HepG2 (cell line): ENCODE measurements around the gene NDUFAF8. TPM values are rescaled to one million over a fixed set of nuclear protein-coding genes. Genes with fewer than 3 reads are reported as not detected.

Experiments
- ATAC-seq: fragments of 200-7000 bp; cut with Tn5 transposase; 3 replicates; pipeline ENCODE4 v1.9.1; 2020; ENCODE audit warnings: mild to moderate bottlenecking, moderate library complexity
- BruUV-seq: library from RNA; stranded (reverse); fragments of 400-500 nt; replicated peaks from 2 replicates; lab custom pipeline; 2021; lab: Mats Ljungman, UMichigan
- CTCF ChIA-PET: fragments of 300-600 bp; formaldehyde crosslinking; extraction: SDS; loops from one replicate; lab custom pipeline; 2021; ENCODE audit warnings: low total read pairs, inconsistent platforms, low intra/inter-chr PET ratio; lab: Yijun Ruan, JAX
- POLR2A ChIA-PET: fragments of 350-600 bp; sonication (Branson Sonifier 250); formaldehyde crosslinking; loops from one replicate; lab custom pipeline; 2020; ENCODE audit warnings: antibody characterized with exemption, inconsistent platforms; lab: Yijun Ruan, JAX
- DNase-seq: peaks from one replicate; pipeline ENCODE4 v3.0.0-alpha.2; 2015; ENCODE audit warnings: low spot score
- FAIRE-seq: peaks from 3 replicates; lab custom pipeline; 2011; peaks lifted over from hg19 to GRCh38; lab: Jason Lieb, UNC
- H2AFZ ChIP-seq: one replicate; pipeline ENCODE4 v1.6.1; 2011; ENCODE audit warnings: low read length, inconsistent platforms
- H3K27ac ChIP-seq: fragments of 300-600 bp; 3 replicates; pipeline ENCODE4 v1.8.0; 2011; ENCODE audit warnings: mixed run types, mild to moderate bottlenecking, mixed read lengths, low read length, inconsistent platforms; ENCODE audit not compliant: insufficient read depth; ENCODE audit errors: extremely low read length
- H3K27me3 ChIP-seq, 2 experiments: fragments of 200-600 bp in 1 of 2; 2 replicates in 1 of 2; 3 replicates in 1 of 2; pipeline versions ENCODE4 v1.6.0 to v1.8.0; 2011; ENCODE audit warnings: low read length in 2 of 2, mild to moderate bottlenecking in 2 of 2, moderate library complexity in 2 of 2, inconsistent platforms in 1 of 2; ENCODE audit not compliant: insufficient read depth in 2 of 2, control insufficient read depth in 1 of 2
- H3K36me3 ChIP-seq, 2 experiments: fragments of 200-600 bp in 1 of 2; replicated peaks in 1 of 2; 2 replicates in 1 of 2; 3 replicates in 1 of 2; pipeline versions ENCODE4 v1.5.1 to v1.8.0; 2011; ENCODE audit warnings: low read length in 2 of 2, inconsistent platforms in 1 of 2; ENCODE audit not compliant: insufficient read depth in 2 of 2, control insufficient read depth in 1 of 2
- H3K4me1 ChIP-seq: 2 replicates; pipeline ENCODE4 v1.5.1; 2012; ENCODE audit warnings: low read length, inconsistent platforms; ENCODE audit not compliant: insufficient read depth
- H3K4me2 ChIP-seq: 2 replicates; pipeline ENCODE4 v1.6.0; 2011; ENCODE audit warnings: low read depth, low read length, inconsistent platforms
- H3K4me3 ChIP-seq, 3 experiments: fragments of 200-600 bp in 1 of 3; sonication (generic), shearing (Covaris generic) in 1 of 3; replicated peaks in 1 of 3; 2 replicates each; pipeline ENCODE4 v1.5.1; 2011 to 2016; ENCODE audit warnings: low read length in 3 of 3, inconsistent platforms in 2 of 3, low read depth in 2 of 3, mild to moderate bottlenecking in 2 of 3, control low read depth in 1 of 3, mixed read lengths in 1 of 3; ENCODE audit not compliant: insufficient read depth in 1 of 3
- H3K79me2 ChIP-seq: one replicate; pipeline ENCODE4 v1.6.1; 2011; ENCODE audit warnings: low read length, inconsistent platforms; ENCODE audit not compliant: insufficient read depth
- H3K9ac ChIP-seq: 2 replicates; pipeline ENCODE4 v1.6.0; 2011; ENCODE audit warnings: mild to moderate bottlenecking, low read depth, low read length, inconsistent platforms; ENCODE audit not compliant: insufficient read depth
- H3K9me3 ChIP-seq: 2 replicates; pipeline ENCODE4 v1.5.1; 2012; ENCODE audit warnings: mild to moderate bottlenecking, low read length
- H4K20me1 ChIP-seq: 2 replicates; pipeline ENCODE4 v1.6.0; 2011; ENCODE audit warnings: inconsistent platforms, mild to moderate bottlenecking, low read length, moderate library complexity; ENCODE audit not compliant: insufficient read depth
- CTCF ChIP-seq: sonication (generic); formaldehyde crosslinking; IDR thresholded peaks from 2 replicates; pipeline ENCODE4 v1.5.0; 2020; ENCODE audit warnings: mild to moderate bottlenecking, missing genetic modification reagents, moderate library complexity
- DZIP1 ChIP-seq: sonication (generic); formaldehyde crosslinking; IDR thresholded peaks from 2 replicates; pipeline ENCODE4 v1.5.0; 2020; ENCODE audit warnings: mild to moderate bottlenecking, missing genetic modification reagents
- NBN ChIP-seq: fragments of 450-650 bp; conservative IDR thresholded peaks from 2 replicates; pipeline ENCODE4 v1.6.1; 2017
- NRL ChIP-seq: sonication (generic); formaldehyde crosslinking; IDR thresholded peaks from 2 replicates; pipeline ENCODE4 v1.5.0; 2020; ENCODE audit warnings: missing genetic modification reagents, mild to moderate bottlenecking, moderate library complexity, borderline replicate concordance
- ONECUT2 ChIP-seq: sonication (generic); formaldehyde crosslinking; IDR thresholded peaks from 2 replicates; pipeline ENCODE4 v1.4.0; 2020; ENCODE audit warnings: missing genetic modification reagents
- PPARG ChIP-seq: conservative IDR thresholded peaks from 2 replicates; pipeline ENCODE4 v1.6.1; 2016; ENCODE audit warnings: missing biosample characterization, missing genetic modification reagents
- SIX4 ChIP-seq: sonication (generic); formaldehyde crosslinking; IDR thresholded peaks from 2 replicates; pipeline ENCODE4 v1.4.0; 2020; ENCODE audit warnings: missing genetic modification reagents
- STAG1 ChIP-seq: sonication (generic); formaldehyde crosslinking; IDR thresholded peaks from 2 replicates; pipeline ENCODE4 v1.4.0; 2020; ENCODE audit warnings: missing genetic modification reagents
- ZNF253 ChIP-seq: sonication (generic); formaldehyde crosslinking; IDR thresholded peaks from 2 replicates; pipeline ENCODE4 v1.8.0; 2022; ENCODE audit warnings: mild to moderate bottlenecking, missing genetic modification reagents, borderline replicate concordance
- ZNF431 ChIP-seq: sonication (generic); formaldehyde crosslinking; IDR thresholded peaks from 2 replicates; pipeline ENCODE4 v1.9.0; 2022; ENCODE audit warnings: missing genetic modification reagents, low read depth, mild to moderate bottlenecking, borderline replicate concordance
- WGBS: methylation state at CpG from one replicate; pipeline ENCODE4 v1.1.6; 2017; ENCODE audit warnings: low lambda C conversion rate; 5-methylcytosine and 5-hydroxymethylcytosine counted together
- in situ Hi-C: cut with HindIII; loops from 2 replicates; pipeline ENCODE4 v1.10.0; 2017; ENCODE audit warnings: low pct_unique_long_range_greater_than_20kb; ENCODE audit not compliant: extremely low pct_ligation_motif_present
- intact Hi-C: fragments of 100-400 bp; cut with micrococcal nuclease; formaldehyde crosslinking; loops from one replicate; pipeline ENCODE4 v1.10.0; 2022; ENCODE audit not compliant: unreplicated experiment
- polyA plus RNA-seq, 8 experiments: library from polyadenylated mRNA; depleted of rRNA in 3 of 8; stranded (reverse) in 7 of 8; unstranded in 1 of 8; fragments of >200 nt; fragmentation: Illumina TruSeq in 4 of 8; extraction: Trizol in 4 of 8; gene quantifications; 2 replicates each; pipeline versions ENCODE4 v1.2.1 to v1.2.3, GENCODE V29; 2011 to 2016; ENCODE audit warnings: low read depth in 4 of 8, missing spikeins in 1 of 8, mixed read lengths in 1 of 8; ENCODE audit not compliant: insufficient read depth in 1 of 8
- total RNA-seq, 5 experiments: library from RNA; depleted of rRNA; stranded (reverse); fragments of >200 nt; fragmentation: Illumina TruSeq; extraction: Trizol; gene quantifications; 2 replicates each; pipeline ENCODE4 v1.2.3, GENCODE V29; 2016; ENCODE audit warnings: low read depth in 1 of 5
- TF ChIP-seq, protein P1 (sequence below): sonication (generic); formaldehyde crosslinking; IDR thresholded peaks from 2 replicates; pipeline ENCODE4 v1.4.0; 2020; ENCODE audit warnings: mild to moderate bottlenecking, low read depth, missing genetic modification reagents

NDUFAF8 gene
- total and polyA plus RNA-seq, 2 of the 13 experiments (the other 11 are each of a cell fraction or from before 2014, with no cell fraction given) = 75.6 to 233 TPM

GRCh38 chr17:81210466-81210865 is 28.7 kb upstream of the NDUFAF8 start (continued):
- no peak for TF ChIP-seq ZNF253
- TF ChIP-seq SIX4 (CRISPR knock-in tag) = no peak
- no peak for TF ChIP-seq ZNF431 (CRISPR knock-in tag)
- TF ChIP-seq NRL (CRISPR knock-in tag) = no peak
- TF ChIP-seq NBN = no peak

GRCh38 chr17:81210868-81211267 is 28.2 kb upstream of the NDUFAF8 start:
- Histone ChIP-seq H3K36me3 (peaks cover 12 to 31% of the 10 kb centered on the region in 2 experiments), H3K4me1 (no peaks in the 10 kb centered on the region), H2AFZ (no peak overlapping the region), H3K79me2 (no peaks in the 10 kb centered on the region), H3K27ac (no peak overlapping the region), H3K9me3 (no peaks in the 10 kb centered on the region), H4K20me1 (no peaks in the 10 kb centered on the region), H3K4me2 (no peak overlapping the region)
- WGBS = 88% methylated on average over 14 of the region's 14 CpGs
- ChIA-PET CTCF (no interaction called here), POLR2A (no interaction called here)
- in situ Hi-C loops (no loop called here), intact Hi-C loops (no loop called here)
- no TSS peak for BruUV-seq
- ATAC-seq = no peak; the same call in 2 of the 3 replicates
- TF ChIP-seq ONECUT2 (CRISPR knock-in tag) = no peak
- TF ChIP-seq CTCF = peak; percentile 22
- no peak for TF ChIP-seq DZIP1
- TF ChIP-seq PPARG = no peak
- TF ChIP-seq, protein P1, sequence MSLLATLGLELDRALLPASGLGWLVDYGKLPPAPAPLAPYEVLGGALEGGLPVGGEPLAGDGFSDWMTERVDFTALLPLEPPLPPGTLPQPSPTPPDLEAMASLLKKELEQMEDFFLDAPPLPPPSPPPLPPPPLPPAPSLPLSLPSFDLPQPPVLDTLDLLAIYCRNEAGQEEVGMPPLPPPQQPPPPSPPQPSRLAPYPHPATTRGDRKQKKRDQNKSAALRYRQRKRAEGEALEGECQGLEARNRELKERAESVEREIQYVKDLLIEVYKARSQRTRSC (CRISPR knock-in tag) = no peak
- peak; percentile 5; the same call in 1 of the 2 replicates for TF ChIP-seq STAG1
- TF ChIP-seq, all 625 proteins: peak for 2
- Histone ChIP-seq H3K27me3 (no peaks in the 10 kb centered on the region), H3K4me3 (no peak overlapping the region), H3K9ac (no peak overlapping the region)
- FAIRE-seq = no peak
- no peak for DNase-seq
